ENCODE results near the gene ABCC1. TPM values are rescaled to one million over a fixed set of nuclear protein-coding genes. Genes with fewer than 3 reads are reported as not detected.

ABCC1 gene
- total RNA-seq, 1 experiment from 2014 or later, result 16.1 TPM

- intact Hi-C loops (cut with micrococcal nuclease), result no loop called here
- no peaks in the 10 kb centered on the region for H3K79me2 ChIP-seq (ENCODE audit: low read length)
- H3K36me3 ChIP-seq (ENCODE audit: low read depth, low read length), result peaks cover 32% of the 10 kb centered on the region
- no TSS peak for BruUV-seq (replicated peaks)
- ChIA-PET POLR2A (ENCODE audit: unreplicated experiment) (no interaction called here), CTCF (no interaction called here)
- no peaks in the 10 kb centered on the region for H3F3A ChIP-seq (ENCODE audit: low read length, unreplicated experiment)
- DNase-seq, result no peak
- no peak overlapping the region for H3K9ac ChIP-seq (ENCODE audit: low read length)
- H4K20me1 ChIP-seq (ENCODE audit: low read length), result no peaks in the 10 kb centered on the region
- no peaks in the 10 kb centered on the region for H3K27me3 ChIP-seq (ENCODE audit: low read length)
- no peak overlapping the region for H3K4me2 ChIP-seq (ENCODE audit: low read length)
- H3K9me3 ChIP-seq (ENCODE audit: low read length), result no peaks in the 10 kb centered on the region
- H3K4me1 ChIP-seq (ENCODE audit: insufficient read depth, low read length), result no peaks in the 10 kb centered on the region
- H3K27ac ChIP-seq (ENCODE audit: low read length), result no peak overlapping the region
- H3K4me3 ChIP-seq (ENCODE audit: low read length), result no peak overlapping the region
- TF ChIP-seq CTCF (conservative IDR thresholded peaks at IDR 0.05; ENCODE audit: low read depth, low read length), result no peak
- TF ChIP-seq EZH2phosphoT487 (IDR thresholded peaks at IDR 0.05; ENCODE audit: borderline replicate concordance, low read length), result no peak
- TF ChIP-seq EZH2 (IDR thresholded peaks at IDR 0.05; ENCODE audit: low read length, unreplicated experiment), result no peak
- no peak for ATAC-seq
- no peaks in the 10 kb centered on the region for H3K9me2 ChIP-seq (replicated peaks; ENCODE audit: low read length)
- no peak overlapping the region for H2AFZ ChIP-seq (ENCODE audit: low read length)
Measured at GRCh38 chr16:16120382-16121184, 171.2 kb downstream of the ABCC1 start.

- DNase-seq (no peak), ATAC-seq (no peak)
- Histone ChIP-seq H3K27ac (ENCODE audit: low read length) (no peak overlapping the region), H4K20me1 (ENCODE audit: low read length) (no peaks in the 10 kb centered on the region), H3K79me2 (ENCODE audit: low read length) (no peaks in the 10 kb centered on the region), H3K9me3 (ENCODE audit: low read length) (no peaks in the 10 kb centered on the region), H3K9ac (ENCODE audit: low read length) (no peak overlapping the region), H3K27me3 (ENCODE audit: low read length) (no peaks in the 10 kb centered on the region), H2AFZ (ENCODE audit: low read length) (no peak overlapping the region), H3F3A (ENCODE audit: low read length, unreplicated experiment) (no peaks in the 10 kb centered on the region), H3K9me2 (replicated peaks; ENCODE audit: low read length) (no peaks in the 10 kb centered on the region), H3K4me2 (ENCODE audit: low read length) (no peak overlapping the region), H3K4me3 (ENCODE audit: low read length) (no peak overlapping the region), H3K36me3 (ENCODE audit: low read depth, low read length) (peaks cover 32% of the 10 kb centered on the region), H3K4me1 (ENCODE audit: insufficient read depth, low read length) (no peaks in the 10 kb centered on the region)
- CTCF ChIA-PET, result no interaction called here
- POLR2A ChIA-PET (ENCODE audit: unreplicated experiment), result no interaction called here
- BruUV-seq (replicated peaks), result no TSS peak
- intact Hi-C loops (cut with micrococcal nuclease), result no loop called here
- no peak for TF ChIP-seq CTCF (conservative IDR thresholded peaks at IDR 0.05; ENCODE audit: low read depth, low read length)
- no peak for TF ChIP-seq EZH2 (IDR thresholded peaks at IDR 0.05; ENCODE audit: low read length, unreplicated experiment)
- TF ChIP-seq EZH2phosphoT487 (IDR thresholded peaks at IDR 0.05; ENCODE audit: borderline replicate concordance, low read length), result no peak
Measured at GRCh38 chr16:16121185-16121727, 171.8 kb downstream of the ABCC1 start.

- no peaks in the 10 kb centered on the region for H3F3A ChIP-seq (ENCODE audit: low read length, unreplicated experiment)
- H3K36me3 ChIP-seq (ENCODE audit: low read depth, low read length), result peaks cover 27% of the 10 kb centered on the region
- ChIA-PET POLR2A (ENCODE audit: unreplicated experiment) (no interaction called here), CTCF (no interaction called here)
- BruUV-seq (replicated peaks), result no TSS peak
- DNase-seq, result no peak
- ATAC-seq, result no peak
- no peaks in the 10 kb centered on the region for H3K27me3 ChIP-seq (ENCODE audit: low read length)
- no peaks in the 10 kb centered on the region for H3K9me2 ChIP-seq (replicated peaks; ENCODE audit: low read length)
- TF ChIP-seq CTCF (conservative IDR thresholded peaks at IDR 0.05; ENCODE audit: low read depth, low read length), result no peak
- no peak for TF ChIP-seq EZH2phosphoT487 (IDR thresholded peaks at IDR 0.05; ENCODE audit: borderline replicate concordance, low read length)
- TF ChIP-seq EZH2 (IDR thresholded peaks at IDR 0.05; ENCODE audit: low read length, unreplicated experiment), result no peak
- H3K27ac ChIP-seq (ENCODE audit: low read length), result no peak overlapping the region
- H3K9ac ChIP-seq (ENCODE audit: low read length), result no peak overlapping the region
- no peak overlapping the region for H3K4me3 ChIP-seq (ENCODE audit: low read length)
- H3K4me2 ChIP-seq (ENCODE audit: low read length), result no peak overlapping the region
- no peaks in the 10 kb centered on the region for H3K79me2 ChIP-seq (ENCODE audit: low read length)
- H2AFZ ChIP-seq (ENCODE audit: low read length), result no peak overlapping the region
- no peaks in the 10 kb centered on the region for H3K9me3 ChIP-seq (ENCODE audit: low read length)
- H3K4me1 ChIP-seq (ENCODE audit: insufficient read depth, low read length), result no peaks in the 10 kb centered on the region
- H4K20me1 ChIP-seq (ENCODE audit: low read length), result no peaks in the 10 kb centered on the region
- intact Hi-C loops (cut with micrococcal nuclease), result no loop called here
Measured at GRCh38 chr16:16122264-16122663, 172.8 kb downstream of the ABCC1 start.

Data from PC-3 (cell line).